HG03342 (cell line): ENCODE data around the gene DNAH10.

Experiments
- ATAC-seq: cut with Tn5 transposase; IDR thresholded peaks from one replicate; pipeline ENCODE4 v1.9.1; 2021; ENCODE audit warnings: mild to moderate bottlenecking, moderate library complexity; ENCODE audit not compliant: unreplicated experiment

DNAH10 gene

GRCh38 chr12:123743002-123743401, 19.1 kb upstream of the DNAH10 start:
- no peak for ATAC-seq

GRCh38 chr12:123744836-123745235, 17.3 kb upstream of the DNAH10 start:
- ATAC-seq: no peak

GRCh38 chr12:123747309-123747708, 14.8 kb upstream of the DNAH10 start:
- no peak for ATAC-seq

- no peak for ATAC-seq
These were observed 13.9 kb upstream of the DNAH10 start for GRCh38 chr12:123748161-123748560.

- no peak for ATAC-seq
These were observed 13.4 kb upstream of the DNAH10 start for GRCh38 chr12:123748661-123749060.

- ATAC-seq: no peak
These were observed 12.7 kb upstream of the DNAH10 start for GRCh38 chr12:123749355-123749754.

- ATAC-seq: no peak
These were observed 11.9 kb upstream of the DNAH10 start for GRCh38 chr12:123750159-123750656.

GRCh38 chr12:123752046-123752445, 10.1 kb upstream of the DNAH10 start:
- ATAC-seq: no peak

GRCh38 chr12:123754041-123754772, 7.9 kb upstream of the DNAH10 start:
- no peak for ATAC-seq

- ATAC-seq: no peak
These were observed 4.5 kb upstream of the DNAH10 start for GRCh38 chr12:123757561-123757960.

GRCh38 chr12:123760267-123760938, 1.7 kb upstream of the DNAH10 start:
- ATAC-seq: no peak

- ATAC-seq: no peak
These were observed 583 bp downstream of the DNAH10 start for GRCh38 chr12:123762715-123763052.

- ATAC-seq: no peak
These were observed 992 bp downstream of the DNAH10 start for GRCh38 chr12:123763093-123763492.

- no peak for ATAC-seq
These were observed 2.0 kb downstream of the DNAH10 start for GRCh38 chr12:123764109-123764508.

- ATAC-seq: no peak
These were observed 3.5 kb downstream of the DNAH10 start for GRCh38 chr12:123765504-123766035.

GRCh38 chr12:123767613-123768012, 5.5 kb downstream of the DNAH10 start:
- ATAC-seq: peak; percentile 95

- no peak for ATAC-seq
These were observed 9.2 kb downstream of the DNAH10 start for GRCh38 chr12:123771261-123771660.

- no peak for ATAC-seq
These were observed 10.0 kb downstream of the DNAH10 start for GRCh38 chr12:123772074-123772473.

GRCh38 chr12:123773375-123773774, 11.3 kb downstream of the DNAH10 start:
- no peak for ATAC-seq

GRCh38 chr12:123779551-123779950, 17.4 kb downstream of the DNAH10 start:
- ATAC-seq: no peak

- no peak for ATAC-seq
These were observed 21.1 kb downstream of the DNAH10 start for GRCh38 chr12:123782997-123783792.
